Activated naive CD4-positive, alpha-beta T cell treated with anti-CD3 and anti-CD28 coated beads for 36 hours (primary cell): ENCODE results near the gene GANAB. TPM values are rescaled to one million over a fixed set of nuclear protein-coding genes. Genes with fewer than 3 reads are reported as not detected.
"Not testable (repeated sequence)": the region's sequence is repeated elsewhere in the genome, so short reads cannot be mapped to it uniquely, and the experiment has no call there.

Source experiments
- CTCF ChIA-PET: fragments of 350-600 bp; sonication (Branson Sonifier 250); formaldehyde crosslinking; loops from one replicate; lab custom pipeline; 2021; ENCODE audit warnings: antibody characterized with exemption; lab: Charles Lee
- DNase-seq: peaks from one replicate; pipeline ENCODE4 v3.0.0-alpha.2; 2020
- H3K27ac Mint-ChIP-seq: one replicate; pipeline ENCODE4 v1.8.0; 2021; ENCODE audit warnings: mild to moderate bottlenecking, mixed read lengths
- H3K27me3 Mint-ChIP-seq: one replicate; pipeline ENCODE4 v1.8.0; 2021; ENCODE audit warnings: low read depth, mixed read lengths
- H3K36me3 Mint-ChIP-seq: one replicate; pipeline ENCODE4 v1.8.0; 2021; ENCODE audit warnings: low read depth, mixed read lengths
- H3K4me1 Mint-ChIP-seq: one replicate; pipeline ENCODE4 v1.8.0; 2021; ENCODE audit warnings: low read depth, mixed read lengths
- H3K4me3 Mint-ChIP-seq: one replicate; pipeline ENCODE4 v1.8.0; 2021; ENCODE audit warnings: mild to moderate bottlenecking, moderate library complexity, mixed read lengths
- H3K9me3 Mint-ChIP-seq: one replicate; pipeline ENCODE4 v1.8.0; 2021; ENCODE audit warnings: mixed read lengths
- intact Hi-C: fragments of 100-400 bp; cut with micrococcal nuclease; formaldehyde crosslinking; loops from one replicate; pipeline ENCODE4 v1.15.1; 2023
- total RNA-seq, 2 experiments: library from RNA; stranded (reverse); gene quantifications; one replicate each; pipeline ENCODE4 v1.2.3, GENCODE V29; 2021

Gene GANAB
- total RNA-seq, 2 experiments from 2014 or later = 221 to 230 TPM

DNA sequence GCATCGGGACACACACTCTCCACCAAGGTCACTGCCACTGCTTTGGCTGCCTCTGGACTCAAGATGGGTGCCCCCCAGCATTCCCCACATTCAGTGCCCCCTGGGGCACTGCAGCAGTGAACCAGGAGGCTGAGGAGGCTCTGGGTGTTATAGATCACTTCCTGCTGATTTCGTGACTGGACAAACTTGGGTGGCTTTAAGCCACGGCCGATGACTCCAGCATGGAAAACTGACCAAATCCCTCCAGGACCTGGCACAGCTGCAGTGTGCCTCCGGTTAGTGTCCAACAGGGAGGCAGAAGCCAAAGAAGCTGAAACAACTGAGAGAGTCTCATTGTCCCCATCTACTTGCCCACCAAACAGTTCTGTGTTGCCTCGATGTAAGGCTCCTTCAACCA, 1.2 kb upstream of the GANAB start:
- intact Hi-C loops = loop anchor here (2.0 kb wide), 2 partner anchors 17 to 73 kb away; partner anchors contain the start of genes C11orf98 and CSKMT
- H3K27me3 Mint-ChIP-seq = no peaks in the 10 kb centered on the region
- CTCF ChIA-PET = no interaction called here
- no peaks in the 10 kb centered on the region for H3K9me3 Mint-ChIP-seq
- no peak overlapping the region for H3K27ac Mint-ChIP-seq
- H3K4me1 Mint-ChIP-seq = peaks cover 38% of the 10 kb centered on the region
- DNase-seq = no peak
- H3K36me3 Mint-ChIP-seq = peaks cover 25% of the 10 kb centered on the region
- H3K4me3 Mint-ChIP-seq = no peak overlapping the region

DNA sequence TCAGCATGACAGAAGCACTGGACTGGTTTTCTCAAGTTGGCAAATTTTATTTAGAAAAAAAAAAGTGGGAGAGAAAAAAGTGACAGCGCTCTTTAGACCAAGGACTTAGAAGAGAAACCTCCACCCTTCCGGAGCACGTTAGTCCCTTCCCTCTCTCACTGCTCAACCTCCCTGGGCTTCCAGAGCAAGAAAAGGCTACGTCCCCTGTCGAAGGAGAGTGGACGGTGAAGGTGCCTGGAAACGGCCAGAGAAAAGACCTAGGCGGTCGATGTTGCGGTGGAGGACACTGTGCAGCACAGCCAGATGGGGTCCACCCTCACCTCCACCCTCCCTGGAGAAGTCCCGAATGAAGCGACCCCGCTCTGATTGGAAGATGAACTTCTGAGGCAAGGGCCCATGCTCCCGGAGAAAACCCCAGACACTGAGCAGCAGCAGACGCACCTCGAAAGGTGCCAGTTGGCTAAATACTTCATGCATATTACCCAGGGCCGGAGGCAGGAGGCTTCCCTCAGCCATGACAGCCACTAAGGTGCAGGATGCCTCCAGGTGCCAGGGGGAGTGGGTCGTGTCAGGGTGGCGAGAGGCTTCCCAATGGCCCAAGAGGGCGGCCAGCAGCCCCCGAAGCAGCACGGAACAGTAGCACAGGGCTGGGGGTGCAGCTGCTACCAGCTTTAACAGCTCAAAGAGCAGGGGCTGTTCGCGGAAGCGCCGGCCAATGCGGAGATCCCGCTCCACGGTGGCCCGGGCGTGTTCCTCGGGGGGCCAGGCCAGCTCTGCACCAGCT, 604 bp upstream of the GANAB start:
- no peak for DNase-seq
- H3K4me3 Mint-ChIP-seq = peak overlapping the region; percentile 99
- intact Hi-C loops = loop anchor here (1.0 to 2.0 kb wide), 8 partner anchors 18 to 193 kb away; partner anchors contain the start of genes C11orf98, CSKMT, EML3 and TUT1
- H3K9me3 Mint-ChIP-seq = no peaks in the 10 kb centered on the region
- peaks cover 25% of the 10 kb centered on the region for H3K36me3 Mint-ChIP-seq
- no peaks in the 10 kb centered on the region for H3K27me3 Mint-ChIP-seq
- peak overlapping the region; percentile 95 for H3K27ac Mint-ChIP-seq
- H3K4me1 Mint-ChIP-seq = peaks cover 34% of the 10 kb centered on the region
- CTCF ChIA-PET = interaction anchor here (1.0 kb wide), 1 partner anchor 10 kb away, joined by 3 read pairs; no protein-coding TSS in a partner anchor

DNA sequence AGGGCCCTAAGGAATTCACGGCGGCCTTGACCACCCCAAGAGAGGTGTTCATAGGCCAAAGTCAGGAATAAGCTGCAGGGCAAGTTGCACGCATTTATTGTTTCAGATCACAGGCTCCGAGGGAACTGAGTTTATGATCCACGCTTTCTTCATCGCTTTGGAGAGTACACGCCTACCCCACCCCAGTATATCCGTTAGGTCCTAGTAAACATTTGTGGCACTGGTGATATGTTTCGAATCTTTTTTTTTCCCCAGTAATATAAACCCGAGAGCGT, 805 bp downstream of the GANAB start:
- H3K4me3 Mint-ChIP-seq = peak overlapping the region; percentile 99
- H3K27me3 Mint-ChIP-seq = no peaks in the 10 kb centered on the region
- H3K36me3 Mint-ChIP-seq = peaks cover 26% of the 10 kb centered on the region
- peaks cover 37% of the 10 kb centered on the region for H3K4me1 Mint-ChIP-seq
- CTCF ChIA-PET = interaction anchor here (0.5 to 1.3 kb wide), 3 partner anchors 22 to 55 kb away, joined by 3 to 5 read pairs (median 4); no protein-coding TSS in a partner anchor
- intact Hi-C loops = no loop called here
- H3K27ac Mint-ChIP-seq = peak overlapping the region; percentile 95
- H3K9me3 Mint-ChIP-seq = no peaks in the 10 kb centered on the region
- DNase-seq = no peak

DNA sequence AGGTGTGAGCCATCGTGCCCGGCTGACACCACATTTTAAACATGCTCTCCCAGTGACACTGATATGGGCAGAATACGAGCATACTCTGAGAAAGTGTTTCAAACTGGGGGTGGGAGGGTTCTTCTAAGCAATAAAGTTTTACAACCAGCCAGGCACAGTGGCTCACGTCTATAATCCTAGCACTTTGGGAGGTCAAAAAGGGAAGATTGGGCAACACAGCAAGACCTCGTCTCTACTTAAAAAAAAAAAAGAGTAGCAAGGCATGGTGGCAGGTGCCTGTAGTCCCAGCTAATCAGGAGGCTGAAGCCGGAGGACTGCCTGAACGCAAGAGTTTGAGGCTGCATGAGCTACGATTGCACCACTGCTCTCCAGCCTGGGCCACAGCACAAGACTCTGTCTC, 2.2 kb downstream of the GANAB start:
- DNase-seq = no peak
- H3K4me3 Mint-ChIP-seq = peak overlapping the region; percentile 36
- H3K27me3 Mint-ChIP-seq = no peaks in the 10 kb centered on the region
- H3K27ac Mint-ChIP-seq = peak overlapping the region; percentile 61
- H3K4me1 Mint-ChIP-seq = peaks cover 47% of the 10 kb centered on the region
- peaks cover 3% of the 10 kb centered on the region for H3K9me3 Mint-ChIP-seq
- intact Hi-C loops = no loop called here
- H3K36me3 Mint-ChIP-seq = peaks cover 27% of the 10 kb centered on the region
- CTCF ChIA-PET = interaction anchor here (0.6 to 1.3 kb wide), 2 partner anchors 23 to 61 kb away, joined by 3 to 5 read pairs; no protein-coding TSS in a partner anchor

DNA sequence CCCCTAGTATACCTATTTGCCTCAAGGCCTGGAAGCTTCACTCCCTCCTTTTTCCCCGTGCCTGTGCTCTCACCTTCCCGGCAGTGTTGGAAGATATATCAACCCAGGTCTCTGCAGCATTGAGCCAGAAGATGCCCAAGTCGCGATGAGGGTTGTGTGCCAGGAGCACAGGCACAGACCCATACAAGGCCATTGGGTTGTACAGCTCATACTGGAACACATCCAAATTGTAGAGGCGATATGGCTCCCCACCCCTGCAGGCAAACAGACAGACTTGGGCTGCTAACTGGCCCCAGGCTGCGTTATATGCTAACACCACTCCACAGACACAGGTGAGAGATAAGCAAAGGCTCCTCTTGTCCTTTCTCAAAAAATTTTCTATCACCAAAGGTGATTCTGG, 13.9 kb downstream of the GANAB start:
- Mint-ChIP-seq H3K9me3 (no peaks in the 10 kb centered on the region), H3K4me3 (no peak overlapping the region), H3K36me3 (peaks cover 53% of the 10 kb centered on the region), H3K27me3 (no peaks in the 10 kb centered on the region), H3K27ac (peak overlapping the region; percentile 63), H3K4me1 (peaks cover 21% of the 10 kb centered on the region)
- intact Hi-C loops = no loop called here
- CTCF ChIA-PET = no interaction called here
- no peak for DNase-seq

DNA sequence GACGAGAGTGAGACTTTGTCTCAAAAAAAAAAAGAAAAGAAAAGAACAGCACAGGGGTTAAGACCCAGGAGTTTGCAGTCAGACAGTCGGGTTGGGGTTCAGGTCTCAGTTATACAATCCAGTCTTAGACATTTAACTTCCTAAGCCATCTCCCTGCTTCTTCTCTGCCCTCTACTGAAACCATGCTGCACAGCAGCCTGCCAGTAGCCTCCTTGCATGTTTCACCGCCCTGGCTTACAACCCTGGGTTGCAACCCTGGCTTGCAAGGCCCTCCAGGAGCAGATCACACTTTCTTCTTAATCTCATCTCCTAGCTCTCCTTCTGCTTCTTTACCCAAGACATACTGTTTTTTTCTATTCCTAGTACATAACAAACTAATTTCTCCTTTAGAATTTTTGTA, 18.7 kb downstream of the GANAB start:
- no peak overlapping the region for H3K4me3 Mint-ChIP-seq
- intact Hi-C loops = no loop called here
- no peak for DNase-seq
- no peak overlapping the region for H3K27ac Mint-ChIP-seq
- CTCF ChIA-PET = interaction anchor here (0.8 to 1.1 kb wide), 2 partner anchors 8 to 16 kb away, joined by 3 read pairs; no protein-coding TSS in a partner anchor
- peaks cover 47% of the 10 kb centered on the region for H3K36me3 Mint-ChIP-seq
- no peaks in the 10 kb centered on the region for H3K27me3 Mint-ChIP-seq
- H3K4me1 Mint-ChIP-seq = peaks cover 2% of the 10 kb centered on the region
- H3K9me3 Mint-ChIP-seq = no peaks in the 10 kb centered on the region

DNA sequence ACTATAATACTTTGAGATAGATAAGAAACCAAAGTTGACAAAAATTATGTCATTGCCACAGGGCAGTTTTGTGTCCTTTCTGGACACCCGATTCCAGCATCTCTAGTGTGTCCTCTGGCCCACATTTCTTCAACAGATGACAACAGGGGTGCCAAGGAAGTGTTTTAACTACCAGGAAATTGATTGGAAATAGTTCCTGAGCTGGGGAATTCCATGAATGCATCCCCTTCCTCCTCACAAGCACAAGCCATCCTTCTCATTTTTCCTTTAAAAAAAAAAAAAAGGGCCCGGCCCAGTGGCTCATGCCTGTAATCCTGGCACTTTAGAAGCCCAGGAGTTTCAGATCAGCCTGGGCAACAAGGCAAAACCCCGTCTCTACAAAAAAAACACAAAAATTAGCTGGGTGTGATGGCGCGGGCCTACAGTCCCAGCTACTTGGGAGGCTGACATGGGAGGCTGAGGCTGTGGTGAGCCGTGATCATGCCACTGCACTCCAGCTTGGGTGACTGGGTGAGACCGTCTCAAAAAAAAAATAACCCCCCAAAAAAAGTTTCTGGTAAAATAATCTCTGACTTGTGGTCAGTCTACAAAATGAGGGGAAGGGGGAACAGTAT, 23.8 kb downstream of the GANAB start:
- intact Hi-C loops = loop anchor here (1.0 to 2.0 kb wide), 4 partner anchors 18 to 32 kb away; partner anchors contain the start of genes GANAB and TUT1
- DNase-seq = no peak
- Mint-ChIP-seq H3K36me3 (peaks cover 30% of the 10 kb centered on the region), H3K4me1 (peaks cover 23% of the 10 kb centered on the region), H3K27me3 (no peaks in the 10 kb centered on the region), H3K4me3 (peak overlapping the region; percentile 89), H3K27ac (peak overlapping the region; percentile 90), H3K9me3 (no peaks in the 10 kb centered on the region)
- CTCF ChIA-PET = interaction anchor here (0.5 to 0.8 kb wide), 2 partner anchors 60 to 260 kb away, joined by 3 read pairs; no protein-coding TSS in a partner anchor

DNA sequence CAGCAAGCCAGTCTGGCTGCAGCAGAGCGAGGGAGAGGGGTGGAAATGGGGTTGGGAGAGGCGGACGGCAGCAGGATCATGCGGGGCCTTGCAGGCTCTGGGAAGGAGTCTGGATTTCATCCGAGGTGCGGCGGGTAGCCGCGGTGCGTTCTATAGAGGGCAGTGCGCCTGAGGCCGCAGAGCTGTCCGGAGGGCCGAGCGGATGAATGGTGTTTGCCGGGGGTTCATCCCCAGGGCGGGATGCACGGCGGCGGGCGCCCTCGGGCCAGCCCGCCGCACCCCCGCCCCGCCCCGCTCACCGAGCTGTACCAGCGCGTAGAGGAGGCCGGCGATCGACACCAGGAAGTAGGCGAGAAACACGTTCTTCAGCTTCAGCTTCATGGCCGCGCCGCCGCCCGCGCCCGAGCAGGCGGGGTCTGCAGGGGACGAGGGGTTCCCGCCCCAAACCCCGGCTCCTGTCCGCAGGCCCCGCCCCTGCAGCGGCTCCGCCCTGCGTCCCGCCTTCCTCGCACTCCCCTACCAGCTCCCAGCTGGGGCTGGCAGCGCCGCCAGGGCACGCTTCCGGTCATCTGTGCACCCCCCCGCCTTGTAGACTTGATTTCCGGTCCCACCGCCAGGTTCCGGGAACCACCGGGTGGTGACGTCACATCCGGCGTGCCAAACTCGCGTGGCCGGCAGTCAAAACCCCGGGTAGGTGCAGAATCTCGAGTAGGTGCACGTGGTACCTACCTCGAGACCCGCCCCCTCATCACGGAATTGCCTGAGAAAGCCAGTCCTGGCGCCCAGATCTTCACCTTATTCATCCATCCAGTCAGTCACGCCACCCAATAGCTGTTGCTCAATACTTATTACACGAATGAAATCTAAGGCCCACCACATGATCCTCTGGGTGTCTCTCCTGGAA, 24.6 kb downstream of the GANAB start, which contains the start of gene B3GAT3:
TSS of gene B3GAT3 (minus strand) at position 420 of the 904 bp plus-strand sequence. CDS start at position 381, 39 bp downstream.
- CTCF ChIA-PET = interaction anchor here (0.5 to 1.7 kb wide), 8 partner anchors 10 to 261 kb away, joined by 3 to 9 read pairs (median 3); partner anchors contain the start of genes EML3 and TUT1
- H3K27ac Mint-ChIP-seq = peak within 1 kb of the TSS; percentile 93
- H3K4me3 Mint-ChIP-seq = peak within 1 kb of the TSS; percentile 89
- H3K9me3 Mint-ChIP-seq = no peaks in the 10 kb centered on the region
- H3K27me3 Mint-ChIP-seq = no peaks in the 10 kb centered on the region
- H3K36me3 Mint-ChIP-seq = peaks cover 28% of the 10 kb centered on the region
- intact Hi-C loops = loop anchor here (1.0 to 2.0 kb wide), 5 partner anchors 10 to 31 kb away; partner anchors contain the start of genes EML3, GANAB and TUT1
- peak; percentile 97 for DNase-seq
- peaks cover 23% of the 10 kb centered on the region for H3K4me1 Mint-ChIP-seq

DNA sequence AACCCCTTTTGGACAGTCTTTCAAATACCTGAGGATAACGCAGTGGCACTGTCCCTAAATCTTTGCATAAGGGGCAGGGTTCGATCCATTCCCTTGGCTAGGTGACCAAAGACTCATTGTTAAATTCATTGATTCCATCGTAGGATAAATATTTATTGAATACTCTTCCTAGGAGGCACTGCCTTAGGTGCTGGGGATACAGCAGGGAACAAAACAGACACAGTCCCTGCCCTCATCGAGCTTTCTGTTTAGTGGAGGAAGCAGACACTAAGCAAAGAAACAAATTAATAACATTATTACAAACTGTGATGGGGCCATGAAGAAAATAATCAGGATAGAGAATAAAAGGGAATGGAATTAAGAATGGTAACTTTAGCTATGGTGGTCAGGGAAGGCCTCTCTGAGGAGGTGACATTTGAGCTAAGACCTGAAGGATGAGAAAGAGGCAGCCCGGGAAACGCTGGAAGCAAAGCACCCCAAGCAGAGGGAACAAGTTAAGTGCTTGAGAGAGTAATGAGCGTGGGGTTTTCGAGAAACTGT, 25.3 kb downstream of the GANAB start:
- H3K36me3 Mint-ChIP-seq = peaks cover 24% of the 10 kb centered on the region
- intact Hi-C loops = loop anchor here (1.0 kb wide), 1 partner anchor 9 kb away; the partner anchor contains the start of gene EML3
- peak overlapping the region; percentile 89 for H3K4me3 Mint-ChIP-seq
- CTCF ChIA-PET = interaction anchor here (0.6 to 1.7 kb wide), 6 partner anchors 9 to 74 kb away, joined by 3 to 9 read pairs (median 4); partner anchors contain the start of genes EML3 and TUT1
- no peaks in the 10 kb centered on the region for H3K9me3 Mint-ChIP-seq
- peak overlapping the region; percentile 93 for H3K27ac Mint-ChIP-seq
- no peak for DNase-seq
- no peaks in the 10 kb centered on the region for H3K27me3 Mint-ChIP-seq
- H3K4me1 Mint-ChIP-seq = peaks cover 25% of the 10 kb centered on the region

DNA sequence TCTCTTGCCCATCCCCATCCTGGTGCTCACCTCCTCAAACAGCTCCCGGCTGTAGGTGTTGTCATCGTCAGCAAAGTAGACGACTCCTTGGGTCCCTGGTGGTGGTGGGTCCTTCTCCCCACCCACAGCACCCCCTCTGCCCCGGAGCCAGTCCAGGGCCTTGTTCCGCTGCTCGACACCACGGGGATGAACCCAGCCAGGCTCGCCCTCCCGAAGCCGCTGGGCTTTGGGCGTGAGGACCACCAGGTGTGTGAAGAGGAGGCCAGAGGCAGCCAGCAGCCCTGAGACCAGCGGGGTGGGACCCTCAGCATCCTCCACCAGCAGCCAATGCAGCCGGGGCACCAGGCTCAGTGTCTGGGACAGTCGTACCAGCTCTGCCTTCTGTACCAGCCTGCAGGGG, 29.5 kb downstream of the GANAB start:
- DNase-seq, H3K4me3 Mint-ChIP-seq, H3K9me3 Mint-ChIP-seq, intact Hi-C loops, H3K27ac Mint-ChIP-seq, H3K27me3 Mint-ChIP-seq: not testable (repeated sequence)
- Mint-ChIP-seq H3K36me3 (peaks cover 17% of the 10 kb centered on the region), H3K4me1 (peaks cover 39% of the 10 kb centered on the region)
- CTCF ChIA-PET = interaction anchor here (0.6 kb wide), 1 partner anchor 174 kb away, joined by 3 read pairs; no protein-coding TSS in a partner anchor

DNA sequence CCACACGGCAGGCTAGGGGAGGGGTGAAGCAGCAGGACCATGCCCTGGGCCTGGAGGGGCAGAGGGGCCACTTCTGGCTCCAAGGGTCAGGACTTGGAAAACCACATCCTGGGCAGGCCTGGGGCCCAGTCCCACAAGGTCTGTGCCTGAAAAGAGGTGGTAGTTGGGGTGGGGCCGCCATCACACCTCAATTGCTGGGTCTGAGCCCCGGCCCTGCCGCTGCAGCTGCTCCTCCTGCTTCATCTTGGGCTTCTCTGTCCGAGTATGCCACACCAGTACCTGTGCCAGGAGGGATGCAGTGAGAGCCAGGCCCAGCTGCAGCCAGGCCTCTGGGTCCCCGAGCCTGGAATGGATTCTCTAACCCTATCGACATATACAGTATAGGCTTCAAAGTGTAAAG, 30.9 kb downstream of the GANAB start:
- DNase-seq = no peak
- Mint-ChIP-seq H3K4me3 (no peak overlapping the region), H3K4me1 (peaks cover 46% of the 10 kb centered on the region), H3K27me3 (no peaks in the 10 kb centered on the region), H3K27ac (no peak overlapping the region), H3K9me3 (no peaks in the 10 kb centered on the region), H3K36me3 (peaks cover 17% of the 10 kb centered on the region)
- CTCF ChIA-PET = no interaction called here
- intact Hi-C loops = no loop called here
